ENCODE data around the gene BMERB1.
"Not testable (repeated sequence)": the region's sequence is repeated elsewhere in the genome, so short reads cannot be mapped to it uniquely, and the experiment has no call there.

Gene BMERB1

DNA sequence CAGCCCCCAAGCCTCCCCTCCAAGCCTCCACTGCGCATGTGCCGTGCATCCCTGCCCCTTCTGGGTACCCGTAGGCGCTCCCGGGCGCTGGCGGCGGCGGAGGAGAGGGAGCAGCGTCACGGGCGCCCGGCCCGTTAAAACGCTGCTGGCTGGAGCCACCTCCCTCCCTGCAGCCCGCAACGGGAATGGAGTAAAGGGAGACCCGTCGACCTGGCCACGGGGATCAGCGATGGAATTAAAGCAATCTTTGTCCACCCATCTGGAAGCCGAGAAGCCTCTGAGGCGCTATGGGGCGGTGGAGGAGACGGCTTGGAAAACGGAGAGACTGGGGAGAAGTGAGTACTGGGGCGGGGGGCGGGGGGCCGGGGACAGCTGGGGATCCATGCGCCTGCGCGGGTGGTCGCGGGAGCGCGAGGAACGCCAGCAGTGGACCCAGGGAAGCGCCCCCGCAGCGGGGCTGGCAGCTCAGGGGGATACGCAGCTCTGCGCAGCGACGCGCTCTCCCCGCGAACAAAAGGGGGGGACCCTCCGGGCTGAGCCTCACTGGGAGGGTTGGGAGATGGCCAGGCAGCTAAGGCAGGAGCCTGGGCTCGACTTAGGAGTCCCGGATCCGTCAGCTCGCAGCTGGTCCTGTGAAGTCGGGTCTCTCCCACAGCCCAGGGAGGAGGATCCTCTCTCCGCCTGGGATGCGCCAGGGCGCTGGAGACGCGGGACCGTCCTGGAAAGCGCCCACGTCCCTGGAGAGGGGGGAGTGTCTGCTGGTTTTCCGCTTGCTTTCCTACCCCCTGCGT lies at the start of gene BMERB1:
Gene BMERB1 (plus strand): TSS at position 164 of the 791 bp plus-strand sequence. CDS start 66 bp downstream, at position 230.
- Mint-ChIP-seq H3K9me3 (no peaks in the 10 kb centered on the region), H3K4me1 (peaks cover 14% of the 10 kb centered on the region), H3K36me3 (ENCODE audit: insufficient read depth) (no peaks in the 10 kb centered on the region), H3K4me3 (peak within 1 kb of the TSS; percentile 73), H3K27ac (ENCODE audit: low read depth) (no peak within 1 kb of the TSS), H3K27me3 (peaks cover 24% of the 10 kb centered on the region)
- ATAC-seq (replicated peaks; ENCODE audit: extremely low read depth, poor library complexity, severe bottlenecking) (peak; percentile 71), DNase-seq (ENCODE audit: low spot score in 2 of 2) (peak; percentile 25)

DNA sequence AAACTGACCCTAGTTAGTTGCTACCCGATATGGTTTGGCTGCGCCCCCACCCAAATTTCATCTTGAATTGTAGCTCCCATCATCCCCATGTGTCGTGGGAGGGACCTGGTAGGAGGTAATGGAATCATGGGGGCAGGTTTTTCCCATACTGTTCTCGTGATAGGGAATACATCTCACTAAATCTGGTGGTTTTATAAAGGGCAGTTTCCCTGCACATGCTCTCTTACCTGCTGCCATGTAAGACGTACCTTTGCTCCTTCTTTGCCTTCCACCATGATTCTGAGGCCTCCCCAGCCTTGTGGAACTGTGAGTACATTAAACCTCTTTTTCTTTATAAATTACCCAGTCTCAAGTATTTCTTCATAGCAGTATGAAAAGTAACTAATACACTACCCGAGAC lies 46.3 kb upstream of the BMERB1 start:
- not testable (repeated sequence) for H3K4me3 Mint-ChIP-seq; H3K4me1 Mint-ChIP-seq; H3K27ac Mint-ChIP-seq (ENCODE audit: low read depth); H3K27me3 Mint-ChIP-seq; H3K36me3 Mint-ChIP-seq (ENCODE audit: insufficient read depth); ATAC-seq (replicated peaks; ENCODE audit: extremely low read depth, poor library complexity, severe bottlenecking); DNase-seq (ENCODE audit: low spot score in 2 of 2); H3K9me3 Mint-ChIP-seq

- peak overlapping the region; percentile 91 for H3K27ac Mint-ChIP-seq (ENCODE audit: low read depth)
- DNase-seq (ENCODE audit: low spot score in 2 of 2); H3K4me1 Mint-ChIP-seq; H3K36me3 Mint-ChIP-seq (ENCODE audit: insufficient read depth); H3K9me3 Mint-ChIP-seq; H3K4me3 Mint-ChIP-seq; H3K27me3 Mint-ChIP-seq: not testable (repeated sequence)
- peak; percentile 46 for ATAC-seq (replicated peaks; ENCODE audit: extremely low read depth, poor library complexity, severe bottlenecking)
Measured at GRCh38 chr16:15389916-15390315, 44.5 kb upstream of the BMERB1 start.

DNA sequence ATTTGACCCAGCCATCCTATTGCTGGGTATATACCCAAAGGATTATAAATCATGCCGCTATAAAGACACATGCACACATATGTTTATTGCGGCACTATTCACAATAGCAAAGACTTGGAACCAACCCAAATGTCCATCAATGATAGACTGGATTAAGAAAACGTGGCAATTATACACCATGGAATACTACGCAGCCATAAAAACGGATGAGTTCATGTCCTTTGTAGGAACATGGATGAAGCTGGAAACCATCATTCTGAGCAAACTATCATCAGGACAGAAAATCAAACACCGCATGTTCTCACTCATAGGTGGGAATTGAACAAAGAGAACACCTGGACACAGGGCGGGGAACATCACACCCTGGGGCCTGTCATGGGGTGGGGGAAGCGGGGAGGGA lies 41.4 kb upstream of the BMERB1 start:
- not testable (repeated sequence) for DNase-seq (ENCODE audit: low spot score in 2 of 2); ATAC-seq (replicated peaks; ENCODE audit: extremely low read depth, poor library complexity, severe bottlenecking); H3K27ac Mint-ChIP-seq (ENCODE audit: low read depth); H3K9me3 Mint-ChIP-seq; H3K36me3 Mint-ChIP-seq (ENCODE audit: insufficient read depth); H3K4me1 Mint-ChIP-seq; H3K4me3 Mint-ChIP-seq
- peaks cover 24% of the 10 kb centered on the region for H3K27me3 Mint-ChIP-seq

GRCh38 chr16:15395631-15396508 lies 38.5 kb upstream of the BMERB1 start, which contains the start of gene MPV17L:
MPV17L (plus strand) TSS chr16:15395754; CDS start chr16:15395898, 144 bp downstream.
- H3K9me3 Mint-ChIP-seq; H3K36me3 Mint-ChIP-seq (ENCODE audit: insufficient read depth); DNase-seq (ENCODE audit: low spot score in 2 of 2); ATAC-seq (replicated peaks; ENCODE audit: extremely low read depth, poor library complexity, severe bottlenecking); H3K4me1 Mint-ChIP-seq; H3K27ac Mint-ChIP-seq (ENCODE audit: low read depth): not testable (repeated sequence)
- Mint-ChIP-seq H3K27me3 (peaks cover 33% of the 10 kb centered on the region), H3K4me3 (peak within 1 kb of the TSS; percentile 44)

DNA sequence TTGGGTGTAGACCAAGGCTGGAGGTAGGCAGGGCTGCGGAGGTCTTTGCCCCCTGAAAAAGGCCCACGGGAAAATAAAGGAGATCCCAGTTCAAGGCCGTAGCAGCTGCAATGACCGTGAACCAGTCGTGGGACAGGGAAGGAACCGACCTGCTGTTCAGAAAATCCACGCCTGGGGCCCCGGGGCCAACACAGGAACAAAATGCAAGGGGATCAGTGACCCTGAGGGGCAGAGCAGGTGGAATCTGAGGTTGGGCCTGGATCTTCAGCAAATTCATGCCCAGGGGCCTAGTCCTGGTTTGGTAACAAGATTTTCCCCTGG lies 37.9 kb upstream of the BMERB1 start:
- not testable (repeated sequence) for H3K36me3 Mint-ChIP-seq (ENCODE audit: insufficient read depth); H3K27ac Mint-ChIP-seq (ENCODE audit: low read depth); H3K4me3 Mint-ChIP-seq; H3K9me3 Mint-ChIP-seq; ATAC-seq (replicated peaks; ENCODE audit: extremely low read depth, poor library complexity, severe bottlenecking); H3K4me1 Mint-ChIP-seq; DNase-seq (ENCODE audit: low spot score in 2 of 2)
- peaks cover 33% of the 10 kb centered on the region for H3K27me3 Mint-ChIP-seq

- ATAC-seq (replicated peaks; ENCODE audit: extremely low read depth, poor library complexity, severe bottlenecking) (no peak), DNase-seq (ENCODE audit: low spot score in 2 of 2) (no peak)
- no peaks in the 10 kb centered on the region for H3K9me3 Mint-ChIP-seq
- no peaks in the 10 kb centered on the region for H3K36me3 Mint-ChIP-seq (ENCODE audit: insufficient read depth)
- H3K27me3 Mint-ChIP-seq, result peaks cover 33% of the 10 kb centered on the region
- H3K27ac Mint-ChIP-seq (ENCODE audit: low read depth), result no peak overlapping the region
- H3K4me3 Mint-ChIP-seq, result no peak overlapping the region
- no peaks in the 10 kb centered on the region for H3K4me1 Mint-ChIP-seq
Measured at GRCh38 chr16:15396948-15397594, 37.3 kb upstream of the BMERB1 start.

DNA sequence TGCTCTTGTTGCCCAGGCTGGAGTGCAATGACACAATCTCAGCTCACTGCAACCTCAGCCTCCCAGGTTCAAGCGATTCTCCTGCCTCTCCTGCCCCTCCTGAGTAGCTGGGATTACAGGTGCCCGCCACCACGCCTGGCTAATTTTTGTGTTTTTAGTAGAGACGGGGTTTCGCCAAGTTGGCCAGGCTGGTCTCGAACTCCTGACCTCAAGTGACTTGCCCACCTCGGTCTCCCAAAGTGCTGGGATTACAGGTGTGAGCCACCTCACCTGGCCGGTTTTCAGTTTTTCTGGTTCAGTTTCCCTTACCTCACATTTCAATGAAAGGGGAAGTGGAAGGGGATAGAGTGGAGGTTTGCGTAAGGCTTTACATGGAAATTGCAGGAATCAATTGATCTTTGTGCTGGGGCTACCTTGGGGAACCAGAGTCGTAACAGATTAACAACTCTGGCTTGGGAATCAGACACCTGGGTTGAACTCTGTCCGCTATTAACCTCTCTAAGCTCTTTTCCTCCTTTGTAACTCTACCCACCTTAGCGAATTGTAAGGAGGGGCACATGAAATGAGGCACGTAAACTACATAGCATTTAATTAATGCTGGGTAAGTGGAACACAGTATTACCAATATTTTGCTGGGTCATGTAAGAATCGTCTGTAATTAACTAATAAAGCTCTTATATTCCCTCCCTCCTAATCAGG lies 35.6 kb upstream of the BMERB1 start:
- H3K4me1 Mint-ChIP-seq, result no peaks in the 10 kb centered on the region
- H3K27ac Mint-ChIP-seq (ENCODE audit: low read depth), result no peak overlapping the region
- peaks cover 33% of the 10 kb centered on the region for H3K27me3 Mint-ChIP-seq
- ATAC-seq (replicated peaks; ENCODE audit: extremely low read depth, poor library complexity, severe bottlenecking), result no peak
- no peaks in the 10 kb centered on the region for H3K36me3 Mint-ChIP-seq (ENCODE audit: insufficient read depth)
- H3K9me3 Mint-ChIP-seq, result no peaks in the 10 kb centered on the region
- DNase-seq (ENCODE audit: low spot score in 2 of 2), result no peak
- no peak overlapping the region for H3K4me3 Mint-ChIP-seq

DNA sequence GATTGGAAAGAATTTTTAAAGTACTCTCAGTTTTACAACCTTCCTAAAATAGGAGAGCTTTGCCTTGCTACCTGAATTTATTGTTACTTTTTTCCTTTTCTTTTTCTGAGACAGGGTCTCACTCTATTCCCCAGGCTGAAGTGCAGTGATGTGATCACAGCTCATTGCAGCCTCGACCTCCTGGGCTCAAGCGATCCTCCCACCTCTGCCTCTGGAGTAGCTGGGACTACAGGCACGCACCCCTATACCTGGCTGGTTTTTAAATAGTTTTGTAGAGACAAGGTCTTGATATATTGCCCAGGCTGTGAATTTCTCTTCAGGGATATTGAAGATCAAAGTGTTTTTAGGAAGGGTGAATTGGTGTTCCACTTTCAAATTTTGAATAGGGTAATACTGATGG lies 35.1 kb upstream of the BMERB1 start:
- Mint-ChIP-seq H3K9me3 (no peaks in the 10 kb centered on the region), H3K4me3 (no peak overlapping the region), H3K36me3 (ENCODE audit: insufficient read depth) (no peaks in the 10 kb centered on the region), H3K27me3 (peaks cover 33% of the 10 kb centered on the region), H3K4me1 (no peaks in the 10 kb centered on the region), H3K27ac (ENCODE audit: low read depth) (no peak overlapping the region)
- ATAC-seq (replicated peaks; ENCODE audit: extremely low read depth, poor library complexity, severe bottlenecking) (no peak), DNase-seq (ENCODE audit: low spot score in 2 of 2) (no peak)

DNA sequence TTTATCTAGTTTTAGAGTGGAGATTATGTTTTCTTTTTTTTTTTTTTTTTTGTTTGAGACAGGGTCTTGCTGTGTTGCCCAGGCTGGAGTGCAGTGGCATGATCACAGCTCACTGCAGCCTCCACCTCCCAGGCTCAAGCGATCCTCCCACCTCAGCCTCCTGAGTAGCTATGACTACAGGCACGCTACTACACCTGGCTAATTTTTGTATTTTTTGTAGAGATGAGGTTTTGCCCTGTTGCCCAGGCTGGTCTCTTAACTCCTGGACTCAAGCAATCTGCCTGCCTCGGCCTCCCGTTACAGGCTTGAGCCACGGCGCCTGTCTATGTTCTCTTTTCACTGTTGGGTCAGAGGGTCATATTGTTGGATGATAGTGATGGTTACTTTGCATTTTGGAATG lies 34.1 kb upstream of the BMERB1 start:
- H3K4me3 Mint-ChIP-seq, H3K4me1 Mint-ChIP-seq: not testable (repeated sequence)

GRCh38 chr16:15401972-15402371 lies 32.4 kb upstream of the BMERB1 start:
- no peak overlapping the region for H3K4me3 Mint-ChIP-seq

More for the DNA sequence above, 34.1 kb upstream of the BMERB1 start:
- DNase-seq (ENCODE audit: low spot score in 2 of 2); ATAC-seq (replicated peaks; ENCODE audit: extremely low read depth, poor library complexity, severe bottlenecking); H3K36me3 Mint-ChIP-seq (ENCODE audit: insufficient read depth); H3K9me3 Mint-ChIP-seq; H3K27ac Mint-ChIP-seq (ENCODE audit: low read depth): not testable (repeated sequence)
- peaks cover 23% of the 10 kb centered on the region for H3K27me3 Mint-ChIP-seq

DNA sequence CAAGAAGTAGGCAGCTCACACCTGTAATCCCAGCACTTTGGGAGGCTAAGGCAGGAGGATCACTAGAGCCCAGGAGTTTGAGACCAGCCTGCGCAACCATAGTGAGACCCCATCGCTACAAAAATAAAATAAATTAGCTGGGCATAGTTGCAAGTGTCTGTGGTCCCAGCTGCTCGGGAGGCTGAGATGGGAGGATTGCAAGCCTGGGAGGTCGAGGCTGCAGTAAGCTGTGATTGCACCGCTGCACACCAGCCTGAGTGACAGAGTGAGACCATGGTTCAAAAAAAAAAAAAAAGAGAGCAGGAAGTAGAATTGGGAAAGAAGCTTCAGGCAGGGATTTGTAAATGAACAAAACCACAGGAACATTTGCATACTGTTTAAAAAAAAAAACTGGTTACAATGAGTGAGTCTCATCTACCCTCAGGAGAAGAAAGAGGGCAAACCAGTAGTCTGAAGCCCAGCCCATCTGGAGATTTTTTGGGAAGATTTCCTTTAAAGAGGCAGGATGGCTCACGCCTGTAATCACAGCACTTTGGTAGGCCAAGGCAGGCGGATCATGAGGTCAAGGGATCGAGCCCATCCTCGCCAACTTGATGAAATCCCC lies 30.9 kb upstream of the BMERB1 start:
- H3K27ac Mint-ChIP-seq (ENCODE audit: low read depth), result no peak overlapping the region
- H3K4me1 Mint-ChIP-seq, result no peaks in the 10 kb centered on the region
- H3K36me3 Mint-ChIP-seq (ENCODE audit: insufficient read depth), result peaks cover 1% of the 10 kb centered on the region
- no peaks in the 10 kb centered on the region for H3K9me3 Mint-ChIP-seq
- ATAC-seq (replicated peaks; ENCODE audit: extremely low read depth, poor library complexity, severe bottlenecking), result no peak
- DNase-seq (ENCODE audit: low spot score in 2 of 2), result no peak
- peaks cover 9% of the 10 kb centered on the region for H3K27me3 Mint-ChIP-seq
- no peak overlapping the region for H3K4me3 Mint-ChIP-seq

More at GRCh38 chr16:15401972-15402371, 32.4 kb upstream of the BMERB1 start:
- ATAC-seq (replicated peaks; ENCODE audit: extremely low read depth, poor library complexity, severe bottlenecking) (no peak), DNase-seq (ENCODE audit: low spot score in 2 of 2) (no peak)
- Mint-ChIP-seq H3K4me1 (no peaks in the 10 kb centered on the region), H3K27me3 (peaks cover 14% of the 10 kb centered on the region), H3K36me3 (ENCODE audit: insufficient read depth) (peaks cover 1% of the 10 kb centered on the region), H3K27ac (ENCODE audit: low read depth) (no peak overlapping the region), H3K9me3 (no peaks in the 10 kb centered on the region)
